ENCODE measurements around the gene CAPG. TPM values are rescaled to one million over a fixed set of nuclear protein-coding genes. Genes with fewer than 3 reads are reported as not detected.
"Not testable (repeated sequence)": the region's sequence is repeated elsewhere in the genome, so short reads cannot be mapped to it uniquely, and the experiment has no call there.

CAPG gene
- polyA plus RNA-seq, 4 donors, result 63.5 to 162 (median 92.6) TPM

- no peak for DNase-seq (ENCODE audit: low read depth in 4 of 4, low spot score in 3 of 4)
Observed at GRCh38 chr2:85398426-85399182, 11.6 kb downstream of the CAPG start.

GRCh38 chr2:85397925-85398331, 12.2 kb downstream of the CAPG start:
- no peak for DNase-seq (ENCODE audit: low read depth in 4 of 4, low spot score in 3 of 4)

- no peak for DNase-seq (ENCODE audit: low read depth in 4 of 4, low spot score in 3 of 4)
Observed at GRCh38 chr2:85396531-85397470, 13.4 kb downstream of the CAPG start.

GRCh38 chr2:85395912-85396475, 14.2 kb downstream of the CAPG start:
- DNase-seq (ENCODE audit: low read depth in 4 of 4, low spot score in 3 of 4), result no peak

- no peak for DNase-seq (ENCODE audit: low read depth in 4 of 4, low spot score in 3 of 4)
Observed at GRCh38 chr2:85394976-85395375, 15.2 kb downstream of the CAPG start.

DNA sequence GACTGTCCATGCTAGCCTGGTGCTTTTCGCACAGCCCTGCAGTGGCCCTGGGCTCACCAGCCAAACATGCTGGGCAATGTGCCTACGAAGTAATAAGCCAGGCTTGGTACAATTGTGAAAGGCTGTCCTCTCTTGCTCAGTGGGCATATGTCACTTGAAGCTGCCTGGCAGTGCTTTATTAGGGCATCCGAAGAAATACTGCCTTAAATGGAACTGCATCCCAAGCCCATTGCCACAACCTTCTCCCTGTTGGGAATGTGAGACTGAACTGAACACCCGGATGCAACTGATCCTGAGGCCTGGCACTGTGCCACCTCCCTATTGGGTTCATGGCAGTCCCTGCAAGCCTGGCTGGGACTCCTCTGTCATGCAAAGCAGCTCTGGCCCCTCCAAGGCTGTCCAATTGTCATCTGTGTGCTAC, 15.9 kb downstream of the CAPG start:
- DNase-seq (ENCODE audit: low read depth in 4 of 4, low spot score in 3 of 4), result no peak

GRCh38 chr2:85393836-85394235, 16.3 kb downstream of the CAPG start:
- no peak for DNase-seq (ENCODE audit: low read depth in 4 of 4, low spot score in 3 of 4)

- no peak for DNase-seq (ENCODE audit: low read depth in 4 of 4, low spot score in 3 of 4)
Observed at GRCh38 chr2:85390941-85391669, 19.1 kb downstream of the CAPG start.

- no peak for DNase-seq (ENCODE audit: low read depth in 4 of 4, low spot score in 3 of 4)
Observed at GRCh38 chr2:85388878-85389538, 21.2 kb downstream of the CAPG start.

DNA sequence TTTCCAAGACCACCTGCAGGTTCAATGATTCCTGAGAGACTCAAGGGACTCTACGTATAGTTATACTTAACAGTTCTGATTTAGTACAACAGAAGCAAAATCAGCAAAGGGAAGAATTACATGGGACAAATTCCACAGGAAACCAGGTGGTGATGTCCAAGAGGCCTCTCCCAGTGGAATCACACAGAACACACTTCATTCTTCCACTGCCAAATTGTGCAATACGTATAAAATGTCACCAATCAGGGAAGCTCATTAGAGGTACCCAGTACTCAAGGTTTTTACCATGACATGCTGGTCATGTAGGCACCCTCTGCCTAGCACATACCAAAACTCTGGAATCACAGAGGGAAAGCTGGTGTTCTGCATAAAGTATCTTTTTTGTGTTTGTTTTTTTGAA, 22.4 kb downstream of the CAPG start:
- no peak for DNase-seq (ENCODE audit: low read depth in 4 of 4, low spot score in 3 of 4)

DNA sequence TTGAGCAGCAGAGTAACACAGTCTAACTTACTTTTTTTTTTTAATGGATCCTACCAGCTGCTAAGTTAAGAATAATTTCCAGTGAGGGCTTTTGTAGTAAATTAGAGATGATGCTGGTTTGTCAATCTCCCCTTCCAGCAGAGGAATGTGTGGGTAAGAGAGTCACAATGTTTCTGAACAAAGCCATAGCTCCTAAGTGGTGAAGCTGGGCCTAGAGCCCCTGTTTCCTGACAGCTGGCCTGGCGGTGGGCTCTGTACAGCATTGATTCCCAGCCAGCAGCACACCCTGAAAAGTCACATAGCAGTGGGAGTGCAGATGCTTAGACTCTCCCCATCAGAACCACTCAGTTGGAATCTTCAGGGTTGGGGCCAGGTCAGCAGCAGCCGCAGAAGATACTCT, 24.4 kb downstream of the CAPG start:
- DNase-seq (ENCODE audit: low read depth in 4 of 4, low spot score in 3 of 4), result no peak

DNA sequence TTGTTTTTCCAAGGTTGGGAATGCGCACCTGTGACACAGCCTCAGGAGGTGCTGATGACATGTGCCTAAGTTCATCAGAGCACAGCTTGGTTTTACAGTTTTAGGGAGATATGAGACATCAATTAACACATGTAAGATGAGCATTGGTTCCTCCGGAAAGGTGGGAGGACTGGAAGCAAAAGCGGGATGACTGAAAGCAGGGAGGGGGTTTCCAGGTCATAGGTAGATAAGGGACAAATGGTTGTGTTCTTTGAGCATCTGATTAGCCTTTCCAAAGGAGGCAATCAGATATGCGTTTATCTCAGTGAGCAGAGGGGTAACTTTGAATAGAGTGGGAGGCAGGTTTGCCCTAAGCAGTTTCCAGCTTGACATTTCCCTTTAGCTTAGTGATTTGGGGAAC, 26.3 kb downstream of the CAPG start:
- DNase-seq (ENCODE audit: low read depth in 4 of 4, low spot score in 3 of 4), result no peak

- not testable (repeated sequence) for DNase-seq (ENCODE audit: low read depth in 4 of 4, low spot score in 3 of 4)
Observed at GRCh38 chr2:85383151-85383550, 27.0 kb downstream of the CAPG start.

DNA sequence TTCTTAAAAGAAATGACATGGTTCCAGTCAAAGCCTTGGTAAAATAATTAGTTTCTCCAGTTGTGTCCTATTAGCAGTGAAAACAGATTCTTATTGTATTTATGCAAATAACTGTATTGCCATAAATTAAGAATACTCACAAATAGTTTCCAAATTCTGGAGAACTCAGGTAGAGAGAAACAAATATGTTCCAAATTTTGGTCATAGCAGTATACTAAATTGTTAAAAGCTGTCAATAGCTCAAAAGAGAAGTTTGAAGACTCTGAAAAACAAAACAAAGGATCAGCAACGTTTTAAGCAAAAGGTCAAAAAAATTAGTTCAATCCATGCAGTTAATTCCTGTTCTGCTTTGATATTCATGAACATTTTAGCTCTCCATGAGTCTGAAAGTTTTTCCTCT, 30.1 kb downstream of the CAPG start:
- DNase-seq (ENCODE audit: low read depth in 4 of 4, low spot score in 3 of 4), result no peak

GRCh38 chr2:85378257-85378656, 31.9 kb downstream of the CAPG start:
- DNase-seq (ENCODE audit: low read depth in 4 of 4, low spot score in 3 of 4), result no peak

DNA sequence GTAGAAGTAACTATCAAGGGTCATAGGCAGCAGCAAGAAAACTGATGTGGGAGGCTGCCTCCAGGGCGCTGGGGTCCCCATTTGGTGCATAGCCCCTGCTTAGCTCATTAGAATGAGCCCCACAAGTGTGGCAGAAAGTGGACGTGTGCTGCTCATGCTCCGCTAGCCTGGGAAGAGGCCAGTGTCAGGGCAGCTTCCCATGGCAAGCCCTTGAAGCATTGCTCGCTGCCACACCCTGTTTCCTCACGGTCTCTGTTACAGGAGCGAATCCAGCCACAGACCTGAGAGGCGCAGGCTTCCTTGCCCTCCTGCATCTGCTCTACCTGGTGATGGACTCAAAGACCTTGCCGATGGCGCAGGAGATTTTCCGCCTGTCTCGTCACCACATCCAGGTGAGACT, 33.1 kb downstream of the CAPG start:
- no peak for DNase-seq (ENCODE audit: low read depth in 4 of 4, low spot score in 3 of 4)

DNA sequence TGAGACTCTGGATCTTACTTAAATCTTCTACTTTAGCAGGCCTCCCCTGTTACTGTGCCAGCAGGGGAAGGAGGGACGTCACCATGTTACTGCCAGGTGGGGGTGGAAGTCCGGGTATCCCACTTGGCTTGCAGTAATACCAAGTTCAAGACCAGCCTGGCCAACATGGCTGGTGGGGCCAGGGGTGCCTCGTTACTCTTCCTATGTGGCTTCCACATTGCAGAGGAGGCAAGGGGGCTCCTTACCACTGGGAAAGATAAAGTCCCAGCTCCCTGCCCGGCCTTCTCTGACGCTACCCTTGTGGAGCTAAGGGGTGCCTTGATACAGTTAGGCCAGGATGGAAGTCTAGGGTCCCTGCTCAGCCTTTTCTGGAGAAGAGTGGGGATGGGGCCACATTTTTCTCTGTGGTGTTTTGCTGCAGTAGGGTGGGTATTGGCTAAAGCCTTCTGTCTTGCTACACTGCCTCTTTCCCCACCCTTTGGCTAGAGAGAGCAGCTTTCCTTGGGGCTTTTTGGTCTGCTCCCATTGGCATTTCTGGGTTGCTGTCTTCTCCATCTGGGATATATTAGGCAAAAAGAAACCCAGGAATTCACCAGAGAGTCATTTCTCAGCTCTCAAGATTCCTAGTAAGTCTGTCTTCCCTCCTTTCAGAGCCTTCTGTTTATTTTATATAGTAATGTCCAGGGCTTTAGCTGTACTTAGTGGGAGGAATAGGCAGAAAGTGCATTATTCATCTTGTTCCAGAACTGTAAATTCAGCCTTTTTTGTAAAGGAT, 33.7 kb downstream of the CAPG start:
- DNase-seq (ENCODE audit: low read depth in 4 of 4, low spot score in 3 of 4), result no peak

DNA sequence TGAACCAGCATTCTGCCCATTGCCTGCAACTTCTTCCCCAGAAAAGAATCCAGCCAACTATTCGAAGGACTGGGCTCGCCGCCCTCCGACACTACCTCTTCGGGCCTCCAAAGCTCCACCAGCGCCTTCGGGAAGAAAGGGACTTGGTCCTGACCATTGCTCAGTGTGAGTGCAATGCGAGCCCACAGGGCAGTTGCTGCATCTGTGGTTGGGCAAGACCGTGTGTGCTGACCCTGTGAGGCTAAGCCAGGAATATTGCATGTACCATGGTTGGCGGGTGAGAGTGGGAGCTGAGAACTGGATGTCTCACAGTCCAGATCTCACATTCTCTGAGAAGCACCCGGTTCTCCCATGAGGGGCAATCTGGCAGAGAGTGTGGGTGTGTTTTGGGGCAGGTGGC, 39.1 kb downstream of the CAPG start:
- no peak for DNase-seq (ENCODE audit: low read depth in 4 of 4, low spot score in 3 of 4)

- DNase-seq (ENCODE audit: low read depth in 4 of 4, low spot score in 3 of 4), result no peak
Observed at GRCh38 chr2:85369500-85369899, 40.7 kb downstream of the CAPG start.

- DNase-seq (ENCODE audit: low read depth in 4 of 4, low spot score in 3 of 4), result no peak
Observed at GRCh38 chr2:85368921-85369320, 41.2 kb downstream of the CAPG start.

Data from left renal pelvis (tissue), 4 donors.